Brain microvascular endothelial cell (primary cell): ENCODE results near the gene SLC22A3.

Source experiments
- DNase-seq: peaks from one replicate; pipeline ENCODE4 v3.0.0-alpha.2; 2020
- H3K27ac ChIP-seq: fragments of 250-450 bp; sonication (Bioruptor Pico); 2 replicates; pipeline ENCODE4 v1.5.1; 2020; ENCODE audit warnings: mild to moderate bottlenecking, moderate library complexity
- H3K27me3 ChIP-seq: fragments of 250-450 bp; sonication (Bioruptor Pico); replicated peaks from 2 replicates; pipeline ENCODE4 v1.5.1; 2020; ENCODE audit warnings: mild to moderate bottlenecking
- H3K36me3 ChIP-seq: fragments of 250-450 bp; sonication (Bioruptor Pico); replicated peaks from 2 replicates; pipeline ENCODE4 v1.5.1; 2020; ENCODE audit warnings: mild to moderate bottlenecking
- H3K4me3 ChIP-seq: 2 replicates; pipeline ENCODE4 v1.5.1; 2011; ENCODE audit warnings: low read depth, mild to moderate bottlenecking, control low read depth, low read length, moderate library complexity
- in situ Hi-C: cut with HindIII; loops from 2 replicates; pipeline ENCODE4 v1.10.0; 2017; ENCODE audit warnings: low sequenced_read_pairs, low pct_ligation_motif_present
- TF ChIP-seq, protein P1 (sequence below): IDR thresholded peaks from 2 replicates; pipeline ENCODE4 v1.5.1; 2011; ENCODE audit warnings: low read depth, mild to moderate bottlenecking, moderate library complexity, low read length, control low read depth, inconsistent platforms; ENCODE audit errors: missing control alignments

SLC22A3 gene

DNA sequence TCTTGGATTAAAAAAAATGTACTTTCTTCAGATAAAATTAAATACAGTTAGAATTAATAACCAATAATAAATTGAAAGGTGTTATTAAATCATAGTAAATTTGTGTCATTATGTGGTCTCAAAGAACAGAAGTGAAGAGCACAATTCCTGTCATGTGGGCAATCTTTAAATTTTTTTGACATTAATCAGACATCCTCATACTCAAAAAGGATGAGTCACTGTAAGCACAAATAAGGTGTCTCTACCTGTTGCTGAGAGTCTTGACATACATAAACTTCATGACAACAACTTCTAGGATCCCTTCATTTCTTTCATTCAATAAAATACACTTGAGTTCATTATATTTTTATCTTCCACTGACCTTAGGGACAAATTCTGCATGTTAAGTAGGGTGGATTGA is 76.1 kb downstream of the SLC22A3 start:
- Histone ChIP-seq H3K27ac (no peak overlapping the region), H3K27me3 (no peaks in the 10 kb centered on the region), H3K36me3 (no peaks in the 10 kb centered on the region), H3K4me3 (no peak overlapping the region)
- in situ Hi-C loops = no loop called here
- no peak for DNase-seq
- TF ChIP-seq, protein P1, sequence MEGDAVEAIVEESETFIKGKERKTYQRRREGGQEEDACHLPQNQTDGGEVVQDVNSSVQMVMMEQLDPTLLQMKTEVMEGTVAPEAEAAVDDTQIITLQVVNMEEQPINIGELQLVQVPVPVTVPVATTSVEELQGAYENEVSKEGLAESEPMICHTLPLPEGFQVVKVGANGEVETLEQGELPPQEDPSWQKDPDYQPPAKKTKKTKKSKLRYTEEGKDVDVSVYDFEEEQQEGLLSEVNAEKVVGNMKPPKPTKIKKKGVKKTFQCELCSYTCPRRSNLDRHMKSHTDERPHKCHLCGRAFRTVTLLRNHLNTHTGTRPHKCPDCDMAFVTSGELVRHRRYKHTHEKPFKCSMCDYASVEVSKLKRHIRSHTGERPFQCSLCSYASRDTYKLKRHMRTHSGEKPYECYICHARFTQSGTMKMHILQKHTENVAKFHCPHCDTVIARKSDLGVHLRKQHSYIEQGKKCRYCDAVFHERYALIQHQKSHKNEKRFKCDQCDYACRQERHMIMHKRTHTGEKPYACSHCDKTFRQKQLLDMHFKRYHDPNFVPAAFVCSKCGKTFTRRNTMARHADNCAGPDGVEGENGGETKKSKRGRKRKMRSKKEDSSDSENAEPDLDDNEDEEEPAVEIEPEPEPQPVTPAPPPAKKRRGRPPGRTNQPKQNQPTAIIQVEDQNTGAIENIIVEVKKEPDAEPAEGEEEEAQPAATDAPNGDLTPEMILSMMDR = no peak

- H3K27ac ChIP-seq = no peak overlapping the region
- no peak overlapping the region for H3K4me3 ChIP-seq
- no peaks in the 10 kb centered on the region for H3K36me3 ChIP-seq
- in situ Hi-C loops = no loop called here
- H3K27me3 ChIP-seq = no peaks in the 10 kb centered on the region
- TF ChIP-seq, protein P1 = no peak
- no peak for DNase-seq
Observed at GRCh38 chr6:160426136-160426535, 78.0 kb downstream of the SLC22A3 start.

GRCh38 chr6:160427312-160428068 is 79.3 kb downstream of the SLC22A3 start:
- TF ChIP-seq, protein P1 = no peak
- Histone ChIP-seq H3K27ac (no peak overlapping the region), H3K36me3 (no peaks in the 10 kb centered on the region), H3K4me3 (no peak overlapping the region), H3K27me3 (no peaks in the 10 kb centered on the region)
- DNase-seq = no peak
- in situ Hi-C loops = no loop called here

DNA sequence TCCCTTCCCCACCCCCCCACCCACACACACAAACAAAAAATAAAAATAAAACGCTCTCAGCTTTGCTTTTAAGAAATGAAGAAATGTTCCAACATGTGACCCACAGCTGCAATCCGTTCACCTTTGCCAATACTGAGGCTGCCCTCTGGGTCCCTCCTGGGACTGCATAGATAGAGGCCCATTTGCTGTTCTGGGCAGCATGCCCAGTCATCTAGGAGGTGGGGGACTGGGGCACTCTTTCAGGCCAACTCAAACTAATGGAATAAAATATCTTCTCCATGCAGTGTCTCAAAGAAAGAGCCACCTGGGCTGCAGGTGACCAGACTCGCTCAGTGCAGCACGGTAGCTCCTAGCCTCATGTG is 79.9 kb downstream of the SLC22A3 start:
- no peak overlapping the region for H3K4me3 ChIP-seq
- DNase-seq = no peak
- H3K27ac ChIP-seq = no peak overlapping the region
- no peaks in the 10 kb centered on the region for H3K27me3 ChIP-seq
- in situ Hi-C loops = no loop called here
- TF ChIP-seq, protein P1 = no peak
- H3K36me3 ChIP-seq = no peaks in the 10 kb centered on the region

DNA sequence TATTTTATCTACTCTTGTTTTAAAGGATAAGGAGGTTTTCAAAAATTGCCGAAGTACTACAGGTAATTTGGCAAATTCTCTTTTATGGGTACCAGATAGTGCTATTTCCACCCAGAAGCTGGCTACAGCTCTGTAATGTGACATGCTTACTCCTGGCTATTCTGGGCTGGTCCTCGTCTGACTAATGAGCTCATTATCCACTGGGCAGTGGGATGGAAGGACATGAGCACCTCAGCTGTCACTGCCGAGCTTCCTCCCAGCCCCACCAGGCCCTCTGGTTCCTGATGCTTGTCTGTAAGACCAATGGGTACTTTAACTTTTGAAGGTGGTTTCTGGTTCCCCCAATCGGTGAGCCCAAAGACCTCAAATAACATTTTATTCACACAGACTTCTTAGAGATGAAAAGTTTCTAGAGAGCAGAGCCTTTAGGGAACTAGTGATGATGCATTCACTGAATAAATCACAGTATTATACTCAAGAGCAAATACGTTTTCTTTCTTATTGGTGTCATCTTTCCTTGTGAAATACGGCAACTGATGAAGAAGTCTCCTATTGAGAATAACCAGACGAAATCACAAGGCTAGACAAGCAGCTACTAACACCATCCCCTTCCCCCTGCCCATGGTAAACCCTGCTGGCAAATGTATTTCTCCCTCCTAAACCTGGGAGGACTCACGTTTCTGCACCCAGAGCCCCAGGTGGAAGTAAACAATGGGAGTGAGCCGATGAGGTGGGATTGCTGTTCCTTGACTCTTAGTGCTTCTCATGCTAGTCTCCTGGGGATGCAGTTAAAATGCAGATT is 80.8 kb downstream of the SLC22A3 start:
- no peak overlapping the region for H3K4me3 ChIP-seq
- no peak overlapping the region for H3K27ac ChIP-seq
- in situ Hi-C loops = no loop called here
- no peaks in the 10 kb centered on the region for H3K36me3 ChIP-seq
- no peak for DNase-seq
- no peaks in the 10 kb centered on the region for H3K27me3 ChIP-seq
- TF ChIP-seq, protein P1 = no peak
